Activated B cell treated with CpG ODN at 0.5 μM for 24 hours (primary cell): ENCODE measurements around the gene TNFAIP2. TPM values are rescaled to one million over a fixed set of nuclear protein-coding genes. Genes with fewer than 3 reads are reported as not detected.

Experiments used
- ATAC-seq: fragments of 200-7000 bp; cut with Tn5 transposase; one replicate; pipeline ENCODE4 v1.10.0; 2021; ENCODE audit warnings: low read depth, mild to moderate bottlenecking, moderate library complexity
- CTCF ChIA-PET: fragments of 350-600 bp; sonication (Branson Sonifier 250); formaldehyde crosslinking; loops from one replicate; lab custom pipeline; 2021; ENCODE audit warnings: antibody characterized with exemption; lab: Charles Lee
- POLR2A ChIA-PET: fragments of 350-600 bp; sonication (Branson Sonifier 250); formaldehyde crosslinking; loops from one replicate; lab custom pipeline; 2021; ENCODE audit warnings: antibody characterized with exemption; lab: Charles Lee
- DNase-seq: peaks from one replicate; pipeline ENCODE4 v3.0.0; 2022
- H3K27ac Mint-ChIP-seq: one replicate; pipeline ENCODE4 v1.8.0; 2020; ENCODE audit warnings: mixed read lengths
- H3K27me3 Mint-ChIP-seq: one replicate; pipeline ENCODE4 v1.8.0; 2021; ENCODE audit warnings: mixed read lengths
- H3K36me3 Mint-ChIP-seq: one replicate; pipeline ENCODE4 v1.8.0; 2021; ENCODE audit warnings: low read depth, mixed read lengths
- H3K4me1 Mint-ChIP-seq: one replicate; pipeline ENCODE4 v1.8.0; 2021; ENCODE audit warnings: mixed read lengths
- H3K4me3 Mint-ChIP-seq: one replicate; pipeline ENCODE4 v1.8.0; 2020; ENCODE audit warnings: mild to moderate bottlenecking, mixed read lengths
- H3K9me3 Mint-ChIP-seq: one replicate; pipeline ENCODE4 v1.8.0; 2020; ENCODE audit warnings: mixed read lengths
- CTCF ChIP-seq: fragments of 200-600 bp; IDR thresholded peaks from one replicate; pipeline ENCODE4 v1.8.0; 2022; ENCODE audit warnings: antibody characterized with exemption, mild to moderate bottlenecking
- intact Hi-C: fragments of 100-400 bp; cut with micrococcal nuclease; formaldehyde crosslinking; loops from one replicate; pipeline ENCODE4 v1.15.1; 2024
- total RNA-seq: library from RNA; stranded (reverse); gene quantifications from 2 replicates; pipeline ENCODE4 v1.2.3, GENCODE V29; 2022

TNFAIP2 gene
- total RNA-seq, 1 donor from 2014 or later = 4.1 TPM

GRCh38 chr14:103124501-103125001 is 1.3 kb downstream of the TNFAIP2 start:
- intact Hi-C loops = no loop called here
- peaks cover 24% of the 10 kb centered on the region for H3K27me3 Mint-ChIP-seq
- no peak overlapping the region for H3K4me3 Mint-ChIP-seq
- DNase-seq (no peak), ATAC-seq (no peak)
- H3K27ac Mint-ChIP-seq = no peak overlapping the region
- no peaks in the 10 kb centered on the region for H3K36me3 Mint-ChIP-seq
- H3K9me3 Mint-ChIP-seq = no peaks in the 10 kb centered on the region
- POLR2A ChIA-PET = no interaction called here
- peaks cover 14% of the 10 kb centered on the region for H3K4me1 Mint-ChIP-seq
- TF ChIP-seq CTCF = no peak
- CTCF ChIA-PET = no interaction called here

- H3K36me3 Mint-ChIP-seq = no peaks in the 10 kb centered on the region
- H3K27ac Mint-ChIP-seq = no peak overlapping the region
- peaks cover 25% of the 10 kb centered on the region for H3K27me3 Mint-ChIP-seq
- H3K9me3 Mint-ChIP-seq = no peaks in the 10 kb centered on the region
- H3K4me1 Mint-ChIP-seq = peaks cover 14% of the 10 kb centered on the region
- CTCF ChIA-PET = no interaction called here
- intact Hi-C loops = no loop called here
- H3K4me3 Mint-ChIP-seq = no peak overlapping the region
- TF ChIP-seq CTCF = no peak
- POLR2A ChIA-PET = no interaction called here
- DNase-seq (no peak), ATAC-seq (no peak)
Observed at GRCh38 chr14:103125098-103126070, 2.1 kb downstream of the TNFAIP2 start.

GRCh38 chr14:103126088-103126872 is 3.0 kb downstream of the TNFAIP2 start:
- peaks cover 21% of the 10 kb centered on the region for H3K27me3 Mint-ChIP-seq
- H3K4me3 Mint-ChIP-seq = no peak overlapping the region
- intact Hi-C loops = no loop called here
- H3K4me1 Mint-ChIP-seq = peaks cover 14% of the 10 kb centered on the region
- ChIA-PET CTCF (no interaction called here), POLR2A (no interaction called here)
- DNase-seq (no peak), ATAC-seq (no peak)
- no peaks in the 10 kb centered on the region for H3K9me3 Mint-ChIP-seq
- no peak for TF ChIP-seq CTCF
- H3K27ac Mint-ChIP-seq = no peak overlapping the region
- no peaks in the 10 kb centered on the region for H3K36me3 Mint-ChIP-seq

- Mint-ChIP-seq H3K27ac (no peak overlapping the region), H3K36me3 (no peaks in the 10 kb centered on the region), H3K4me1 (peaks cover 12% of the 10 kb centered on the region), H3K4me3 (no peak overlapping the region), H3K27me3 (peaks cover 18% of the 10 kb centered on the region), H3K9me3 (no peaks in the 10 kb centered on the region)
- ATAC-seq = no peak
- TF ChIP-seq CTCF = no peak
- DNase-seq = no peak
- CTCF ChIA-PET = no interaction called here
- intact Hi-C loops = no loop called here
- POLR2A ChIA-PET = no interaction called here
Observed at GRCh38 chr14:103126873-103127304, 3.6 kb downstream of the TNFAIP2 start.

GRCh38 chr14:103127356-103127755 is 4.1 kb downstream of the TNFAIP2 start:
- intact Hi-C loops = no loop called here
- Mint-ChIP-seq H3K36me3 (no peaks in the 10 kb centered on the region), H3K4me3 (no peak overlapping the region), H3K9me3 (no peaks in the 10 kb centered on the region), H3K27ac (no peak overlapping the region), H3K27me3 (peaks cover 15% of the 10 kb centered on the region), H3K4me1 (peaks cover 7% of the 10 kb centered on the region)
- ATAC-seq (no peak), DNase-seq (no peak)
- TF ChIP-seq CTCF = no peak
- ChIA-PET POLR2A (no interaction called here), CTCF (no interaction called here)
